HL-60 (cell line): Measurements from ENCODE around the gene ALOXE3.

Source experiments
- CTCF ChIP-seq: IDR thresholded peaks from one replicate; pipeline ENCODE4 v1.5.1; 2011; ENCODE audit warnings: low read length, control low read depth, inconsistent platforms; ENCODE audit not compliant: insufficient read depth
- GABPA ChIP-seq: IDR thresholded peaks from 2 replicates; pipeline ENCODE4 v1.6.1; 2012; ENCODE audit warnings: low read depth
- TF ChIP-seq, protein P1 (sequence below): IDR thresholded peaks from 2 replicates; pipeline ENCODE4 v1.6.1; 2012; ENCODE audit warnings: low read depth; ENCODE audit not compliant: insufficient replicate concordance

DNA sequence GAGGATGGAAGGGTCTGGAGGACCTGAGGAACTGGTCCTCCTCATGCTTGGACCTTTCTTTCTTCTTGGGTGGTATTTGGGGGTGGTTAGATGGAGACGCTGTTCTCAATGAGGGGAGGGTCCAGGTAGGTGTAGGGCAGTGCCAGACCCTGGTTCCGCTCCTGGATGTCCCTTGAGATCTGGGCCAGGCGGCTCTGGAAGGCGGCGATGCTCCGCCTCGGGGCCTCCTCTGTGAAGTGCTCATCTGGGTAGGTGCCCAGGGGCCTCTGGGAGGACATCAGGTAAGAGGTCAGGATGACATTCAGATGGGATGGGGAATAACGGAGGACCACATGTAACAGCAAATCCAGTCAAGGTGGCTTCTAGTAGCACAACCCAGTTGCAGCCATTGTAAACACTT is 21.8 kb downstream of the ALOXE3 start:
- TF ChIP-seq CTCF (no peak), GABPA (no peak)
- TF ChIP-seq, protein P1, sequence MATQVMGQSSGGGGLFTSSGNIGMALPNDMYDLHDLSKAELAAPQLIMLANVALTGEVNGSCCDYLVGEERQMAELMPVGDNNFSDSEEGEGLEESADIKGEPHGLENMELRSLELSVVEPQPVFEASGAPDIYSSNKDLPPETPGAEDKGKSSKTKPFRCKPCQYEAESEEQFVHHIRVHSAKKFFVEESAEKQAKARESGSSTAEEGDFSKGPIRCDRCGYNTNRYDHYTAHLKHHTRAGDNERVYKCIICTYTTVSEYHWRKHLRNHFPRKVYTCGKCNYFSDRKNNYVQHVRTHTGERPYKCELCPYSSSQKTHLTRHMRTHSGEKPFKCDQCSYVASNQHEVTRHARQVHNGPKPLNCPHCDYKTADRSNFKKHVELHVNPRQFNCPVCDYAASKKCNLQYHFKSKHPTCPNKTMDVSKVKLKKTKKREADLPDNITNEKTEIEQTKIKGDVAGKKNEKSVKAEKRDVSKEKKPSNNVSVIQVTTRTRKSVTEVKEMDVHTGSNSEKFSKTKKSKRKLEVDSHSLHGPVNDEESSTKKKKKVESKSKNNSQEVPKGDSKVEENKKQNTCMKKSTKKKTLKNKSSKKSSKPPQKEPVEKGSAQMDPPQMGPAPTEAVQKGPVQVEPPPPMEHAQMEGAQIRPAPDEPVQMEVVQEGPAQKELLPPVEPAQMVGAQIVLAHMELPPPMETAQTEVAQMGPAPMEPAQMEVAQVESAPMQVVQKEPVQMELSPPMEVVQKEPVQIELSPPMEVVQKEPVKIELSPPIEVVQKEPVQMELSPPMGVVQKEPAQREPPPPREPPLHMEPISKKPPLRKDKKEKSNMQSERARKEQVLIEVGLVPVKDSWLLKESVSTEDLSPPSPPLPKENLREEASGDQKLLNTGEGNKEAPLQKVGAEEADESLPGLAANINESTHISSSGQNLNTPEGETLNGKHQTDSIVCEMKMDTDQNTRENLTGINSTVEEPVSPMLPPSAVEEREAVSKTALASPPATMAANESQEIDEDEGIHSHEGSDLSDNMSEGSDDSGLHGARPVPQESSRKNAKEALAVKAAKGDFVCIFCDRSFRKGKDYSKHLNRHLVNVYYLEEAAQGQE = no peak
